SJSA1 (cell line): Measurements from ENCODE around the gene ZNF148. TPM values are rescaled to one million over a fixed set of nuclear protein-coding genes. Genes with fewer than 3 reads are reported as not detected.
"Not testable (repeated sequence)": the region's sequence is repeated elsewhere in the genome, so short reads cannot be mapped to it uniquely, and the experiment has no call there.

Experiments
- DNase-seq, 2 experiments: peaks; one replicate each; pipeline ENCODE4 v3.0.0-alpha.2; 2015 to 2020; ENCODE audit warnings: low spot score in 2 of 2, low read depth in 1 of 2
- H3K27ac ChIP-seq: fragments of 250-450 bp; sonication (Bioruptor Pico); 2 replicates; pipeline ENCODE4 v1.5.1; 2020; ENCODE audit warnings: mild to moderate bottlenecking, moderate library complexity
- H3K27me3 ChIP-seq: fragments of 250-450 bp; sonication (Bioruptor Pico); replicated peaks from 2 replicates; pipeline ENCODE4 v1.5.1; 2020; ENCODE audit warnings: mild to moderate bottlenecking, moderate library complexity
- H3K36me3 ChIP-seq: fragments of 250-450 bp; sonication (Bioruptor Pico); 2 replicates; pipeline ENCODE4 v1.5.1; 2020; ENCODE audit warnings: mild to moderate bottlenecking
- H3K4me1 ChIP-seq: fragments of 250-450 bp; sonication (Bioruptor Pico); replicated peaks from 2 replicates; pipeline ENCODE4 v1.6.1; 2021; ENCODE audit warnings: mild to moderate bottlenecking
- H3K4me3 ChIP-seq: fragments of 250-450 bp; sonication (Bioruptor Pico); 2 replicates; pipeline ENCODE4 v1.5.1; 2020; ENCODE audit warnings: mild to moderate bottlenecking
- H3K9me3 ChIP-seq: fragments of 250-450 bp; sonication (Bioruptor Pico); replicated peaks from 2 replicates; pipeline ENCODE4 v1.5.1; 2020; ENCODE audit warnings: mild to moderate bottlenecking
- total RNA-seq: library from RNA; depleted of rRNA; stranded (reverse); fragments of >200 nt; shearing (Covaris generic); gene quantifications from 2 replicates; pipeline ENCODE4 v1.2.3, GENCODE V29; 2014; rRNA removed

The ZNF148 gene
- 17.2 and 25.5 TPM in 2 replicates for total RNA-seq

- peak; percentile 85 to 86 for DNase-seq
- Histone ChIP-seq H3K4me1 (peaks cover 12% of the 10 kb centered on the region), H3K27me3 (no peaks in the 10 kb centered on the region), H3K9me3 (no peaks in the 10 kb centered on the region), H3K36me3 (peaks cover 9% of the 10 kb centered on the region), H3K4me3 (peak within 1 kb of the TSS; percentile 59), H3K27ac (peak within 1 kb of the TSS; percentile 56)
These were observed at the start of gene ZNF148 for GRCh38 chr3:125374996-125375941. ZNF148 (minus strand) TSS chr3:125375325; CDS start chr3:125313640, 61,685 bp downstream.

GRCh38 chr3:125418306-125418705, 43.2 kb upstream of the ZNF148 start:
- Histone ChIP-seq H3K27me3 (no peaks in the 10 kb centered on the region), H3K9me3 (no peaks in the 10 kb centered on the region; the same call in 1 of the 2 replicates), H3K4me3 (no peak overlapping the region), H3K4me1 (no peaks in the 10 kb centered on the region), H3K36me3 (no peaks in the 10 kb centered on the region), H3K27ac (no peak overlapping the region)
- DNase-seq: no peak

DNA sequence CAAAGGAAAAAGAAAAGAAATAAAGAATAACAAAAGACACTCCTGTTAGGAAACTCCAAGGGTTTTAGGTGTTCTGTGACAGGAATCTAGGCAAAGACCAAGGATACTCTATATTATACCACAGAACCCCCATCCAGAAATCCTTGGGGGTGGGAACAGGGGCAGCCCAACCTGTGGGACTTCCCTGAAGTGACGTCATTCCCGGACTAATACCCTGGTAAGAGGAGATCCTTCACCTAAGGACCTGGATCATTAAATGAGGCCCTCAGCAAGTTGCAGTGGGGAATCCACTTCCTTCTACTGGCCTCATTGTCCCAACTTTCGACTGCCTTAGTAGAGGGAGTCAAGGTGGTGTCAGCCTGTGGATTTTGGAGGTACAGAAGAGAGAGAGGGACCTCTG, 41.1 kb upstream of the ZNF148 start:
- H3K36me3 ChIP-seq: no peaks in the 10 kb centered on the region
- DNase-seq: no peak
- no peak overlapping the region for H3K27ac ChIP-seq
- no peak overlapping the region for H3K4me3 ChIP-seq
- H3K27me3 ChIP-seq: no peaks in the 10 kb centered on the region
- H3K9me3 ChIP-seq: no peaks in the 10 kb centered on the region; the same call in 1 of the 2 replicates
- H3K4me1 ChIP-seq: no peaks in the 10 kb centered on the region

- Histone ChIP-seq H3K4me1 (no peaks in the 10 kb centered on the region), H3K27ac (no peak overlapping the region), H3K36me3 (no peaks in the 10 kb centered on the region), H3K4me3 (no peak overlapping the region), H3K9me3 (no peaks in the 10 kb centered on the region; the same call in 1 of the 2 replicates), H3K27me3 (no peaks in the 10 kb centered on the region)
- no peak for DNase-seq
These were observed 39.5 kb upstream of the ZNF148 start for GRCh38 chr3:125414669-125415068.

GRCh38 chr3:125410922-125411321, 35.8 kb upstream of the ZNF148 start:
- H3K4me3 ChIP-seq: no peak overlapping the region
- H3K4me1 ChIP-seq: no peaks in the 10 kb centered on the region
- H3K36me3 ChIP-seq: no peaks in the 10 kb centered on the region
- H3K27me3 ChIP-seq: no peaks in the 10 kb centered on the region
- H3K27ac ChIP-seq: no peak overlapping the region
- DNase-seq: no peak
- no peaks in the 10 kb centered on the region for H3K9me3 ChIP-seq

GRCh38 chr3:125406070-125406469, 30.9 kb upstream of the ZNF148 start:
- H3K4me1 ChIP-seq: peaks cover 10% of the 10 kb centered on the region
- H3K27ac ChIP-seq: no peak overlapping the region
- no peak overlapping the region for H3K4me3 ChIP-seq
- H3K9me3 ChIP-seq: 0 out of 2 replicates have a peak, but pooled peaks cover 3% of the 10 kb centered on the region
- no peaks in the 10 kb centered on the region for H3K27me3 ChIP-seq
- DNase-seq: no peak
- H3K36me3 ChIP-seq: no peaks in the 10 kb centered on the region

DNA sequence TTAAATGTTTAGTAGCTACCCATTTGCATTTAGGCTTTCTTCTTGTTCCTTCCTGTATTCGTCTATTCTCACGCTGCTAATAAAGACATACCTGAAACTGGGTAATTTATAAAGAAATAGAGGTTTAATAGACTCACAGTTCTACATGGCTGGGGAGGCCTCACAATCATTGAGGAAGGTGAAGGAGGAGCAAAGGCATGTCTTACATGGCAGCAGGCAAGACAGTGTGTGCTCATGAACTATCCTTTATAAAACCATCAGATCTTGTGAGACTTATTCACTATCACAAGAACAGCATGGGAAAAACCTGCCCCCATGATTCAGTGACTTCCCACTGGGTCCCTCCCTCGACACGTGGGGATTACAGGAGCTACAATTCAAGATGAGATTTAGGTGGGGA, 30.4 kb upstream of the ZNF148 start:
- H3K9me3 ChIP-seq, H3K27ac ChIP-seq, H3K4me3 ChIP-seq, H3K36me3 ChIP-seq, DNase-seq, H3K27me3 ChIP-seq: not testable (repeated sequence)
- peaks cover 16% of the 10 kb centered on the region for H3K4me1 ChIP-seq

GRCh38 chr3:125403789-125404188, 28.7 kb upstream of the ZNF148 start:
- H3K36me3 ChIP-seq: no peaks in the 10 kb centered on the region
- H3K4me3 ChIP-seq: no peak overlapping the region
- no peak overlapping the region for H3K27ac ChIP-seq
- H3K4me1 ChIP-seq: peaks cover 17% of the 10 kb centered on the region
- H3K9me3 ChIP-seq: 0 out of 2 replicates have a peak, but pooled peaks cover 3% of the 10 kb centered on the region
- H3K27me3 ChIP-seq: no peaks in the 10 kb centered on the region
- DNase-seq: peak; percentile 22 to 49

DNA sequence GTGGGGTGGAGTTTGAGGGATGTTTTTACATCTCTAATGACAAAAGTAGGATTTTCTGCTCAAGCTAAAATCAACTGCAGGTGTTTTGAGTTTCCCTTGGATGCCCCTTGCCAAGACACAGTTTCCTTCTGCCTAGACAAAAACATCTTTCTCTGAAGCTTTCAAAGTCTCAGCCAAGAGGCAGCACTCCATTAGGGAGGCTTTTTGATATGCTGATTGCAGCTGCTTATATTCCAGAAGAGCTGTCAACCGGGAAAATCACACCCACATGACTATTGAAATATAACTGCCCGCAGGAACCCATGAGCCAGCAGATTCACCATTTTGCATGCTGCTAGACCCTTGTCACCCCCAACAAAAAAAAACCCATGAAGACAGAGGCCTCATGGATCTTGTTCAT, 27.5 kb upstream of the ZNF148 start:
- no peak for DNase-seq
- no peak overlapping the region for H3K4me3 ChIP-seq
- H3K4me1 ChIP-seq: peaks cover 17% of the 10 kb centered on the region
- H3K9me3 ChIP-seq: 0 out of 2 replicates have a peak, but pooled peaks cover 3% of the 10 kb centered on the region
- no peaks in the 10 kb centered on the region for H3K36me3 ChIP-seq
- H3K27me3 ChIP-seq: no peaks in the 10 kb centered on the region
- H3K27ac ChIP-seq: no peak overlapping the region

- H3K27ac ChIP-seq: peak overlapping the region; percentile 73
These were observed 26.3 kb upstream of the ZNF148 start for GRCh38 chr3:125401402-125401801.

DNA sequence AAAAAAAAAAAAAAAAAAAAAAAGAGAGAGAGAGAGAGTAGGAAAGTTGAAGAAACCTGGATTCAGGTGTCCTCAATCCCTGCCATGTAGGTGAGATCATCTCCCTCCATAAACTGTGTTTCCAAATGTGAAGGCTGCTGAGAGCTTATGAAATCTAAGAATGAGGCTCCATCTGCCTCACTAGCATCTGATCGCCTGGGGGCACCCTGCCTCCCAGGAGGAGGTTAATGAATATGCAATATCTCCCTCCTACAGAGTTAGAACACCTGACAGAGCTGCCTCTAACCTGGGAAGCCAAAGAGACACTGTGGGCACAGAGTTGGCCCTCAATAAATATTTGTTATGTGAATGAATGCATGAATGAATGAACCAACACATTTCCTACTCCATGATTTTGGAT, 23.8 kb upstream of the ZNF148 start:
- H3K4me3 ChIP-seq: no peak overlapping the region
- H3K27ac ChIP-seq: no peak overlapping the region
- DNase-seq: no peak
- no peaks in the 10 kb centered on the region for H3K9me3 ChIP-seq
- no peaks in the 10 kb centered on the region for H3K27me3 ChIP-seq
- H3K36me3 ChIP-seq: no peaks in the 10 kb centered on the region
- H3K4me1 ChIP-seq: peaks cover 15% of the 10 kb centered on the region

More at GRCh38 chr3:125401402-125401801, 26.3 kb upstream of the ZNF148 start:
- Histone ChIP-seq H3K4me3 (no peak overlapping the region), H3K9me3 (0 out of 2 replicates have a peak, but pooled peaks cover 3% of the 10 kb centered on the region), H3K4me1 (peaks cover 17% of the 10 kb centered on the region), H3K27me3 (no peaks in the 10 kb centered on the region), H3K36me3 (no peaks in the 10 kb centered on the region)
- peak; percentile 57 to 73 for DNase-seq

DNA sequence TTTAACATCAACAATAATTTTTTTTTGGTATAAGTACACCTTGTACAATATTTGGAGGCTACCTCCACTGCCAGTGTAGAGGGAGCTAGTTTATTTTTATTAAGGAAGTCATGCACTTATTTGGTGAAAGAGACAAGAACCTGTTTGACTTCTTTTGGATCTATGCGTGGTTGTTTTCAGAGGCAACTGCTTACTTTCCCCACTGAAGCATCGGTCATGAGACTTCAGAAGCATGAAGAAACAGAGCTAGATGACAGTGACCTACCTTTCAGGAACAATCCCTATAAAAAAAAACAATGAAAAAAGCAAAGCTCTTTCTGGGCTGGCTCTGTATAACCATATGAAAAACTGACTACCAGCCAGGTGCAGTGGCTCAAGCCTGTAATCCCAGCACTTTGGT, 20.0 kb upstream of the ZNF148 start:
- no peak overlapping the region for H3K4me3 ChIP-seq

DNA sequence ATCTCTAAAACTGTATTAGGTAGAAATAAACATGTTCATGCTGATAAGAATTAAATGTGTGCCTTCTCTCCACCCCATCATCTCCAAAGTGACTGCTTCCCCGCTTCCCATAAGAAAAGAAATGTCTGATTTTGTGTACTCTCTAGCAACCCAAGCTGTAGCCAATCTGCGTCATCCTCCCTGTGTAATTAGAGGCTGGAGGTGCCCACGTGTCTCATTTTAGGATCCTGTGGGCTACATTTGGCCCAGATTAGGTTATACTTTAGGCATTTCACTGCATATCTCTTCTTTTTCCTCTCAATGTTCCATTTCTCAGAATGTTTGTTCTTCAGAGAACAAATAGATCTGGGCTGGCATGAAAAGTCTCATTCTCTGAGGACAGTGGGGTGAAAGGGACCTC, 19.3 kb upstream of the ZNF148 start:
- Histone ChIP-seq H3K4me1 (no peaks in the 10 kb centered on the region), H3K36me3 (no peaks in the 10 kb centered on the region), H3K4me3 (no peak overlapping the region), H3K9me3 (no peaks in the 10 kb centered on the region), H3K27me3 (no peaks in the 10 kb centered on the region), H3K27ac (no peak overlapping the region)
- DNase-seq: no peak

More for the DNA sequence above, 20.0 kb upstream of the ZNF148 start:
- no peaks in the 10 kb centered on the region for H3K36me3 ChIP-seq
- no peaks in the 10 kb centered on the region for H3K27me3 ChIP-seq
- H3K9me3 ChIP-seq: no peaks in the 10 kb centered on the region
- no peak for DNase-seq
- H3K27ac ChIP-seq: no peak overlapping the region
- no peaks in the 10 kb centered on the region for H3K4me1 ChIP-seq

DNA sequence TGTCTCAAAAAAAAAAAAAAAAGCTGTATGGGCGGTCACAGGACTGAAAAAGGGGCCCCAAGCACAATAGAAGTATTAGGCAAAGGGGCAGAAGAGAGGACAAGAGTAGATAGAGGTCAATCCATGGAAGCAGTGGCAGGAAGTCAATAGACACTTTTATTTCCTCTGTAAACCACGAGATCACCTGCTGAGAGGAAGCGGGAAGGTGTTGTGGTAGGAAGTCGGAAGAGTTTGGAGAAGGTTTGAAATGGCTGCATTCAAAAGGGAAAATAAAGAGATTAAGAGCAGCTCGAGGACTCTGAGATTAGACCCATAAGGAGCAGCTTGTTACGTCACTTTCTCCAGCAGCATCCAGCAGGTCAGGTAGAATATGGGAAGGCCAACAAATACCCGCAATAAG, 14.2 kb upstream of the ZNF148 start:
- no peak overlapping the region for H3K27ac ChIP-seq
- no peaks in the 10 kb centered on the region for H3K27me3 ChIP-seq
- no peaks in the 10 kb centered on the region for H3K4me1 ChIP-seq
- H3K9me3 ChIP-seq: no peaks in the 10 kb centered on the region
- no peak overlapping the region for H3K4me3 ChIP-seq
- H3K36me3 ChIP-seq: no peaks in the 10 kb centered on the region
- DNase-seq: no peak
